ENCODE data around the gene CTSZ.

- TF ChIP-seq EZH2 (IDR thresholded peaks at IDR 0.05; ENCODE audit: borderline replicate concordance): no peak
- TF ChIP-seq CTCF (IDR thresholded peaks at IDR 0.05; ENCODE audit: poor library complexity): no peak
- TF ChIP-seq EZH2phosphoT487 (IDR thresholded peaks at IDR 0.05; ENCODE audit: low read depth, severe bottlenecking, unreplicated experiment): no peak
Observed at GRCh38 chr20:58982406-58983114, 24.5 kb downstream of the CTSZ start.
